ENCODE results near the gene MGLL.

MGLL gene

GRCh38 chr3:127723011-127723567 lies 99.2 kb downstream of the MGLL start:
- TF ChIP-seq CTCF (IDR thresholded peaks at IDR 0.05; ENCODE audit: insufficient read depth, low read depth, low read length, missing control alignments), result no peak
- no peak overlapping the region for H3K4me3 ChIP-seq (ENCODE audit: low read depth, low read length)
- no peak for DNase-seq (ENCODE audit: low read depth)

- DNase-seq (ENCODE audit: low read depth), result no peak
- H3K4me3 ChIP-seq (ENCODE audit: low read depth, low read length), result no peak overlapping the region
- no peak for TF ChIP-seq CTCF (IDR thresholded peaks at IDR 0.05; ENCODE audit: insufficient read depth, low read depth, low read length, missing control alignments)
Measured at GRCh38 chr3:127722091-127722784, 100.1 kb downstream of the MGLL start.

GRCh38 chr3:127720985-127721935 lies 101.1 kb downstream of the MGLL start:
- DNase-seq (ENCODE audit: low read depth), result no peak
- no peak overlapping the region for H3K4me3 ChIP-seq (ENCODE audit: low read depth, low read length)
- no peak for TF ChIP-seq CTCF (IDR thresholded peaks at IDR 0.05; ENCODE audit: insufficient read depth, low read depth, low read length, missing control alignments)

- H3K4me3 ChIP-seq (ENCODE audit: low read depth, low read length), result no peak overlapping the region
- DNase-seq (ENCODE audit: low read depth), result no peak
- no peak for TF ChIP-seq CTCF (IDR thresholded peaks at IDR 0.05; ENCODE audit: insufficient read depth, low read depth, low read length, missing control alignments)
Measured at GRCh38 chr3:127720161-127720823, 102.0 kb downstream of the MGLL start.

GRCh38 chr3:127719369-127719768 lies 102.9 kb downstream of the MGLL start:
- H3K4me3 ChIP-seq (ENCODE audit: low read depth, low read length), result no peak overlapping the region
- no peak for TF ChIP-seq CTCF (IDR thresholded peaks at IDR 0.05; ENCODE audit: insufficient read depth, low read depth, low read length, missing control alignments)
- no peak for DNase-seq (ENCODE audit: low read depth)

GRCh38 chr3:127718916-127719290 lies 103.4 kb downstream of the MGLL start:
- no peak overlapping the region for H3K4me3 ChIP-seq (ENCODE audit: low read depth, low read length)
- DNase-seq (ENCODE audit: low read depth), result no peak
- TF ChIP-seq CTCF (IDR thresholded peaks at IDR 0.05; ENCODE audit: insufficient read depth, low read depth, low read length, missing control alignments), result no peak
